Caco-2 (cell line): ENCODE measurements around the gene PIMREG. TPM values are rescaled to one million over a fixed set of nuclear protein-coding genes. Genes with fewer than 3 reads are reported as not detected.

Source experiments
- BruUV-seq: library from RNA; stranded (reverse); fragments of 400-500 nt; replicated peaks from 2 replicates; lab custom pipeline; 2021; lab: Mats Ljungman, UMichigan
- CTCF ChIA-PET: fragments of 300-600 bp; sonication (Branson Sonifier 250); formaldehyde crosslinking; loops from one replicate; lab custom pipeline; 2022; ENCODE audit warnings: antibody characterized with exemption; lab: Charles Lee
- POLR2A ChIA-PET: fragments of 300-600 bp; sonication (Branson Sonifier 250); formaldehyde crosslinking; loops from one replicate; lab custom pipeline; 2022; ENCODE audit warnings: antibody characterized with exemption; lab: Charles Lee
- DNase-seq, 2 experiments: peaks; one replicate each; pipeline versions ENCODE4 v3.0.0 to v3.0.0-alpha.2; 2020 to 2022
- H3K27me3 ChIP-seq: replicated peaks from 2 replicates; pipeline ENCODE4 v1.6.0; 2011; ENCODE audit warnings: low read length; ENCODE audit not compliant: control insufficient read depth, insufficient read depth
- H3K36me3 ChIP-seq: 2 replicates; pipeline ENCODE4 v1.5.1; 2011; ENCODE audit warnings: low read length; ENCODE audit not compliant: control insufficient read depth, insufficient read depth
- H3K4me1 ChIP-seq: fragments of 250-450 bp; sonication (Bioruptor Pico); 2 replicates; pipeline ENCODE4 v1.5.1; 2020; ENCODE audit warnings: mild to moderate bottlenecking
- H3K4me3 ChIP-seq: 2 replicates; pipeline ENCODE4 v1.5.1; 2011; ENCODE audit warnings: low read depth, mild to moderate bottlenecking, control low read depth, low read length
- H3K9me3 ChIP-seq: fragments of 250-450 bp; sonication (Bioruptor Pico); 2 replicates; pipeline ENCODE4 v1.5.1; 2020; ENCODE audit warnings: mild to moderate bottlenecking, moderate library complexity
- H3K27ac Mint-ChIP-seq: one replicate; pipeline ENCODE4 v1.8.0; 2022; ENCODE audit warnings: mixed read lengths; ENCODE audit not compliant: unreplicated experiment
- H3K27me3 Mint-ChIP-seq: one replicate; pipeline ENCODE4 v1.8.0; 2022; ENCODE audit warnings: mixed read lengths; ENCODE audit not compliant: insufficient read depth, unreplicated experiment
- H3K36me3 Mint-ChIP-seq: one replicate; pipeline ENCODE4 v1.8.0; 2022; ENCODE audit warnings: mild to moderate bottlenecking, mixed read lengths; ENCODE audit not compliant: insufficient read depth, unreplicated experiment
- H3K4me1 Mint-ChIP-seq: one replicate; pipeline ENCODE4 v1.8.0; 2022; ENCODE audit warnings: low read depth, mixed read lengths; ENCODE audit not compliant: unreplicated experiment
- H3K4me3 Mint-ChIP-seq: one replicate; pipeline ENCODE4 v1.8.0; 2022; ENCODE audit warnings: mild to moderate bottlenecking, moderate library complexity, mixed read lengths; ENCODE audit not compliant: unreplicated experiment
- H3K9me3 Mint-ChIP-seq: one replicate; pipeline ENCODE4 v1.8.0; 2022; ENCODE audit warnings: mixed read lengths; ENCODE audit not compliant: unreplicated experiment
- intact Hi-C: fragments of 100-400 bp; cut with micrococcal nuclease; formaldehyde crosslinking; loops from one replicate; pipeline ENCODE4 v1.10.0; 2022; ENCODE audit not compliant: unreplicated experiment
- total RNA-seq: library from RNA; stranded (reverse); gene quantifications from 2 replicates; pipeline ENCODE4 v1.2.3, GENCODE V29; 2022
- TF ChIP-seq, protein P1 (sequence below), 2 experiments: fragments of 200-600 bp in 1 of 2; IDR thresholded peaks; 1 replicate in 1 of 2; 2 replicates in 1 of 2; pipeline versions ENCODE4 v1.5.1 to v1.8.0; 2011 to 2022; ENCODE audit warnings: antibody characterized with exemption in 1 of 2, control low read depth in 1 of 2, inconsistent platforms in 1 of 2, low read depth in 1 of 2, low read length in 1 of 2, mild to moderate bottlenecking in 1 of 2, moderate library complexity in 1 of 2; ENCODE audit not compliant: insufficient read depth in 1 of 2, severe bottlenecking in 1 of 2, unreplicated experiment in 1 of 2

PIMREG gene
- total RNA-seq, 1 experiment from 2014 or later: 15.8 TPM

DNA sequence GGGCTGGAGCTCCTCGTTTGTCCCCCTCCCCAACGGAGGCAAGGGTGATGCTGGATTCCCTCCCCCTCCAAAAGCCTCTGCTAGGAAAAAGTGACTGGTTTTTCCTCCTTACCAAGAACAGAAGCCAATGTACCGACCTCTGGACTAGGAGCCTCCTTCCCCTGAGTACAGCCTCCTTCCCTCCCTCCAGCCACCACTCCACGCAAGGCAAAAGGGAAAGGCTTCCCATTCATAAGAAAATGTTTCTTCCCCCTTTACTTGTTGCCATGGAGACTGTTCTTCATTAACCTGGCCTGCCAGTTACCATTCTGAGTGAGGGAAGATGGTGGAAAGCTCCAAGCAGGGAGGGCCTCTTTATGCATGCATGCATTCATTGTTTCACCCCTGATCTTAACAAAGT, 4.3 kb upstream of the PIMREG start:
- ChIA-PET POLR2A (no interaction called here), CTCF (no interaction called here)
- peaks cover 5% of the 10 kb centered on the region for H3K27me3 Mint-ChIP-seq
- Histone ChIP-seq H3K9me3 (no peaks in the 10 kb centered on the region), H3K27me3 (no peaks in the 10 kb centered on the region), H3K4me1 (no peaks in the 10 kb centered on the region), H3K36me3 (no peaks in the 10 kb centered on the region), H3K4me3 (no peak overlapping the region)
- H3K27ac Mint-ChIP-seq: no peak overlapping the region
- H3K36me3 Mint-ChIP-seq: peaks cover 6% of the 10 kb centered on the region
- intact Hi-C loops: no loop called here
- no peak for DNase-seq
- H3K4me3 Mint-ChIP-seq: no peak overlapping the region
- no peaks in the 10 kb centered on the region for H3K9me3 Mint-ChIP-seq
- TF ChIP-seq, protein P1, sequence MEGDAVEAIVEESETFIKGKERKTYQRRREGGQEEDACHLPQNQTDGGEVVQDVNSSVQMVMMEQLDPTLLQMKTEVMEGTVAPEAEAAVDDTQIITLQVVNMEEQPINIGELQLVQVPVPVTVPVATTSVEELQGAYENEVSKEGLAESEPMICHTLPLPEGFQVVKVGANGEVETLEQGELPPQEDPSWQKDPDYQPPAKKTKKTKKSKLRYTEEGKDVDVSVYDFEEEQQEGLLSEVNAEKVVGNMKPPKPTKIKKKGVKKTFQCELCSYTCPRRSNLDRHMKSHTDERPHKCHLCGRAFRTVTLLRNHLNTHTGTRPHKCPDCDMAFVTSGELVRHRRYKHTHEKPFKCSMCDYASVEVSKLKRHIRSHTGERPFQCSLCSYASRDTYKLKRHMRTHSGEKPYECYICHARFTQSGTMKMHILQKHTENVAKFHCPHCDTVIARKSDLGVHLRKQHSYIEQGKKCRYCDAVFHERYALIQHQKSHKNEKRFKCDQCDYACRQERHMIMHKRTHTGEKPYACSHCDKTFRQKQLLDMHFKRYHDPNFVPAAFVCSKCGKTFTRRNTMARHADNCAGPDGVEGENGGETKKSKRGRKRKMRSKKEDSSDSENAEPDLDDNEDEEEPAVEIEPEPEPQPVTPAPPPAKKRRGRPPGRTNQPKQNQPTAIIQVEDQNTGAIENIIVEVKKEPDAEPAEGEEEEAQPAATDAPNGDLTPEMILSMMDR (IDR thresholded peaks at IDR 0.05; ENCODE audit: insufficient read depth in 1 of 2, low read depth in 1 of 2, low read length in 1 of 2, severe bottlenecking in 1 of 2, unreplicated experiment in 1 of 2): no peak
- H3K4me1 Mint-ChIP-seq: no peaks in the 10 kb centered on the region
- no TSS peak for BruUV-seq

DNA sequence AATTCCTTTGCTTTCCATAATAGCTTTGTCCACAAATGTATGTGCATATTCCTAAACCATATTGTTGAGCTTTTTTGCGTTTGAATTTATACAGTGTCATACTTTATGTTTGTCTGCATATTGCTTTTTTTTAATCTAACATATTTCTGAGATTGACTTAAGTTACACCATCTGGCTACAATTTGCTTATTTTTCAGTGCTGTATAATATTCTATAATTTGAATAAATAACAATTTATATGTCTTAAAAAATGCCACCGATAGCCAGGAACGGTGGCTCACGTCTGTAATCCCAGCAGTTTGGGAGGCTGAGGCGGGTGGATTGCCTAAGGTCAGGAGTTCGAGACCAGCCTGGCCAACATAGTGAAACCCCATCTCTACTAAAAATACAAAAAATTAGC, 1.5 kb upstream of the PIMREG start:
- ChIA-PET POLR2A (no interaction called here), CTCF (no interaction called here)
- intact Hi-C loops: no loop called here
- Mint-ChIP-seq H3K9me3 (no peaks in the 10 kb centered on the region), H3K4me1 (no peaks in the 10 kb centered on the region), H3K27me3 (peaks cover under 1% of the 10 kb centered on the region), H3K27ac (no peak overlapping the region), H3K4me3 (no peak overlapping the region), H3K36me3 (peaks cover 6% of the 10 kb centered on the region)
- DNase-seq: no peak
- H3K9me3 ChIP-seq: no peaks in the 10 kb centered on the region
- no TSS peak for BruUV-seq
- H3K27me3 ChIP-seq: no peaks in the 10 kb centered on the region
- no peak overlapping the region for H3K4me3 ChIP-seq
- no peaks in the 10 kb centered on the region for H3K4me1 ChIP-seq
- H3K36me3 ChIP-seq: no peaks in the 10 kb centered on the region
- TF ChIP-seq, protein P1 (IDR thresholded peaks at IDR 0.05; ENCODE audit: insufficient read depth in 1 of 2, low read depth in 1 of 2, low read length in 1 of 2, severe bottlenecking in 1 of 2, unreplicated experiment in 1 of 2): no peak

DNA sequence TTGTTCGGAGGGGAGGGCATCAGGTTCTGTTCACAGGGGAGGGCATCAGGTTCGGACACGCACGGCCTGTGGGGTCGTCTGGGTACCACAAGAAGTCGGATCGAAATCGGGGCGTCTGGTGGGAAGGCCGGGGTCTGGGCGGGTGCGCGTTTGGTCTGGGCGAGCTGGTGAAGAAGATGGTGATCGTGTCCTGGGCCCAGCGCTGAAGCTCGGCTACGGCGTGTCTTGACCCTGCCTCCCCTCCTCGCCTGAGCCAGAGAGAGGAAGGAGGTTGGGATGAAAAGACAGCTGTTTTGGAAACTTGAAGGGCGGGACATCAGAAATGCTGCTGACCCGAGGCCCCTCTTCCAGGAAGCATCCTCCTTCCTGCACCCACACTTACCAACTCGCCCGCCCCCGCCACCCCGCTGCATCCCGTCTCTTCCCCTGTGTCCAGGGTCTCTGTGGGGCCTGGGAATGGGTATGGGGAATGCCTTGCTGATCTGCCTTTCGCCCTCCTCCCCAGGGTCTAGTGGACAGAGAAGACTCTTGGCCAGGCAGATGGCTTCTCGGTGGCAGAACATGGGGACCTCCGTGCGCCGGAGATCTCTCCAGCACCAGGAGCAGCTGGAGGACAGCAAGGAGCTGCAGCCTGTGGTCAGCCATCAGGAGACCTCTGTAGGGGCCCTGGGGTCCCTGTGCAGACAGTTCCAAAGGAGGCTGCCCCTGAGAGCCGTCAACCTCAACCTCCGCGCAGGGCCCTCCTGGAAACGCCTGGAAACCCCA, 498 bp downstream of the PIMREG start:
- CTCF ChIA-PET: interaction anchor here (0.7 kb wide), 1 partner anchor 9 kb away, joined by 6 read pairs; no protein-coding TSS in a partner anchor
- no peaks in the 10 kb centered on the region for H3K27me3 ChIP-seq
- POLR2A ChIA-PET: interaction anchor here (0.7 kb wide), 1 partner anchor 11 kb away, joined by 4 read pairs; no protein-coding TSS in a partner anchor
- peaks cover 6% of the 10 kb centered on the region for H3K36me3 Mint-ChIP-seq
- no peaks in the 10 kb centered on the region for H3K9me3 Mint-ChIP-seq
- H3K4me1 Mint-ChIP-seq: no peaks in the 10 kb centered on the region
- H3K27ac Mint-ChIP-seq: peak overlapping the region; percentile 85
- intact Hi-C loops: no loop called here
- TF ChIP-seq, protein P1 (IDR thresholded peaks at IDR 0.05; ENCODE audit: insufficient read depth in 1 of 2, low read depth in 1 of 2, low read length in 1 of 2, severe bottlenecking in 1 of 2, unreplicated experiment in 1 of 2): no peak
- peak overlapping the region; percentile 83 for H3K4me3 Mint-ChIP-seq
- no peaks in the 10 kb centered on the region for H3K4me1 ChIP-seq
- peak overlapping the region; percentile 68 for H3K4me3 ChIP-seq
- no peak for DNase-seq
- no peaks in the 10 kb centered on the region for H3K9me3 ChIP-seq
- TSS peak; percentile 57 for BruUV-seq
- H3K36me3 ChIP-seq: no peaks in the 10 kb centered on the region
- no peaks in the 10 kb centered on the region for H3K27me3 Mint-ChIP-seq
